RWPE2 (cell line): ENCODE results near the gene ERCC6L2.

Experiments used
- ATAC-seq: fragments of 200-7000 bp; cut with Tn5 transposase; 3 replicates; pipeline ENCODE4 v1.9.1; 2021; ENCODE audit warnings: low read depth
- DNase-seq: peaks from one replicate; pipeline ENCODE4 v3.0.0-alpha.2; 2020; ENCODE audit warnings: low spot score
- H3K27ac ChIP-seq: fragments of 450-650 bp; 2 replicates; pipeline ENCODE4 v1.5.1; 2017; ENCODE audit warnings: mild to moderate bottlenecking; ENCODE audit not compliant: poor library complexity, severe bottlenecking
- H3K27me3 ChIP-seq: fragments of 250-450 bp; sonication (Bioruptor Pico); 2 replicates; pipeline ENCODE4 v1.5.1; 2021; ENCODE audit warnings: mild to moderate bottlenecking, moderate library complexity; ENCODE audit not compliant: insufficient read depth, poor library complexity, severe bottlenecking
- H3K36me3 ChIP-seq: fragments of 250-450 bp; sonication (Bioruptor Pico); 2 replicates; pipeline ENCODE4 v1.5.1; 2020; ENCODE audit warnings: low read depth, mild to moderate bottlenecking, moderate library complexity
- H3K4me1 ChIP-seq: fragments of 250-450 bp; sonication (Bioruptor Pico); 2 replicates; pipeline ENCODE4 v1.5.1; 2021; ENCODE audit warnings: mild to moderate bottlenecking, moderate library complexity; ENCODE audit not compliant: insufficient read depth, poor library complexity, severe bottlenecking
- H3K4me3 ChIP-seq: fragments of 250-450 bp; sonication (Bioruptor Pico); 2 replicates; pipeline ENCODE4 v1.5.1; 2021; ENCODE audit warnings: mild to moderate bottlenecking, moderate library complexity; ENCODE audit not compliant: severe bottlenecking
- H3K9me3 ChIP-seq: fragments of 250-450 bp; sonication (Bioruptor Pico); 2 replicates; pipeline ENCODE4 v1.5.1; 2021; ENCODE audit warnings: mild to moderate bottlenecking, moderate library complexity; ENCODE audit not compliant: severe bottlenecking
- CTCF ChIP-seq: fragments of 450-650 bp; IDR thresholded peaks from one replicate; pipeline ENCODE4 v1.5.1; 2017; ENCODE audit warnings: mild to moderate bottlenecking, moderate library complexity; ENCODE audit not compliant: poor library complexity, severe bottlenecking

The ERCC6L2 gene

DNA sequence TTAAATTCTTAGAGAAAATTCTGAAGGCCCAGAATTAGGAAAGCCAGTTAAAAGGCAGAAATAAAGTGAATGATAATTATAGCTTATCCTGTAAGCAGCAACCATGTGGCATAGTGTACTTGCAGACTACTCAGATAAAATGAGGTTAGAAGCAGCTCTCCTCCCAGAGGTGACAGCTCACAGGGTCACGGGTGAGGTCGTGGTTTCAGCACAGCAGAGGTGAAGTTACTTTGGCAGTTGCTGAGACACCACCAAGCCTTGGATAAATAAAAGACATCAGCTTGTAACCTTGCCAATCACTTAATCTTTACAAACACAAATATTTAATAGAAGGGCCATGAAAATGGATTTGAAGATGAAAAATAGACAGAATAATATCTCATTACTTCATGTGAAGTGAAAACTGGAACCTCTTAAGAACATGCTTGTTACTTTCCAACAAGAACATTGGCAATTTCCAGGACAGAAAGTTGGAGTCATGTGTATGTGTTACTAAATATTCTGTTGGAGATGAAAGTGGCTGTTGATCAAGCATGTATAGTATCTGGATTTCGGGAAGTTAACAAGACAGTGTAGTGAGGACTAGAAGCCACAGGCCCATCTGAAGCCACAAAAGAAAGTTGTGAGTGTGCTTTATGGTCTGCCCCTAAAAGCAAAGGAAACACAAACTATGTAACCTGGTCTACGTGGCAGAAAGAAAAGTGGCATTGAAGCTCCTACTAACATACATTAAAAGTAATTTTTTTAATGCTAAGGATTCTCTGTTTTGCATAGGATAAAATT lies 134.4 kb downstream of the ERCC6L2 start:
- H3K9me3 ChIP-seq, result no peaks in the 10 kb centered on the region
- H3K27ac ChIP-seq, result no peak overlapping the region
- ATAC-seq (no peak), DNase-seq (no peak)
- no peaks in the 10 kb centered on the region for H3K27me3 ChIP-seq
- H3K4me3 ChIP-seq, result no peak overlapping the region
- peaks cover 37% of the 10 kb centered on the region for H3K36me3 ChIP-seq
- no peaks in the 10 kb centered on the region for H3K4me1 ChIP-seq
- TF ChIP-seq CTCF, result no peak

- no peak for TF ChIP-seq CTCF
- Histone ChIP-seq H3K9me3 (no peaks in the 10 kb centered on the region), H3K27ac (no peak overlapping the region), H3K4me1 (no peaks in the 10 kb centered on the region), H3K4me3 (no peak overlapping the region), H3K36me3 (peaks cover 26% of the 10 kb centered on the region), H3K27me3 (no peaks in the 10 kb centered on the region)
- ATAC-seq, result no peak
- no peak for DNase-seq
Observed at GRCh38 chr9:96014078-96014477, 138.6 kb downstream of the ERCC6L2 start.

- DNase-seq (no peak), ATAC-seq (no peak)
- H3K36me3 ChIP-seq, result peaks cover 18% of the 10 kb centered on the region
- H3K27ac ChIP-seq, result no peak overlapping the region
- H3K27me3 ChIP-seq, result peaks cover 10% of the 10 kb centered on the region
- H3K4me1 ChIP-seq, result no peaks in the 10 kb centered on the region
- H3K4me3 ChIP-seq, result no peak overlapping the region
- H3K9me3 ChIP-seq, result no peaks in the 10 kb centered on the region
- TF ChIP-seq CTCF, result no peak
Observed at GRCh38 chr9:96015876-96016686, 140.6 kb downstream of the ERCC6L2 start.
